GM19240 (cell line): ENCODE results near the gene HAGH.
"Not testable (repeated sequence)": the region's sequence is repeated elsewhere in the genome, so short reads cannot be mapped to it uniquely, and the experiment has no call there.

Experiments
- DNase-seq: peaks from one replicate; pipeline ENCODE4 v3.0.0; 2011; ENCODE audit warnings: low spot score; ENCODE audit not compliant: insufficient read length

The HAGH gene

GRCh38 chr16:1810536-1810935 is 16.1 kb downstream of the HAGH start:
- DNase-seq: no peak

GRCh38 chr16:1810106-1810505 is 16.5 kb downstream of the HAGH start:
- no peak for DNase-seq

GRCh38 chr16:1809281-1809801 is 17.3 kb downstream of the HAGH start:
- no peak for DNase-seq

- DNase-seq: no peak
Measured at GRCh38 chr16:1808691-1809090, 17.9 kb downstream of the HAGH start.

- DNase-seq: no peak
Measured at GRCh38 chr16:1807626-1808025, 19.0 kb downstream of the HAGH start.

- no peak for DNase-seq
Measured at GRCh38 chr16:1800701-1801100, 25.9 kb downstream of the HAGH start.

GRCh38 chr16:1799263-1799662 is 27.4 kb downstream of the HAGH start:
- not testable (repeated sequence) for DNase-seq

GRCh38 chr16:1794908-1795666 is 31.5 kb downstream of the HAGH start:
- no peak for DNase-seq

- DNase-seq: no peak
Measured at GRCh38 chr16:1794221-1794871, 32.3 kb downstream of the HAGH start.

GRCh38 chr16:1793578-1794220 is 32.9 kb downstream of the HAGH start, which contains the start of gene IGFALS:
Gene IGFALS (minus strand): TSS chr16:1793705. CDS start chr16:1793652, 53 bp downstream.
- no peak for DNase-seq

GRCh38 chr16:1792836-1793577 is 33.6 kb downstream of the HAGH start:
- DNase-seq: no peak

- no peak for DNase-seq
Measured at GRCh38 chr16:1791943-1792812, 34.4 kb downstream of the HAGH start.

GRCh38 chr16:1791256-1791942 is 35.2 kb downstream of the HAGH start:
- DNase-seq: no peak

GRCh38 chr16:1790611-1791255 is 35.9 kb downstream of the HAGH start:
- no peak for DNase-seq

GRCh38 chr16:1790261-1790610 is 36.4 kb downstream of the HAGH start:
- DNase-seq: no peak

- DNase-seq: no peak
Measured at GRCh38 chr16:1789643-1790045, 37.0 kb downstream of the HAGH start.

- DNase-seq: no peak
Measured at GRCh38 chr16:1788708-1789100, 37.9 kb downstream of the HAGH start.

GRCh38 chr16:1788095-1788707 is 38.4 kb downstream of the HAGH start:
- no peak for DNase-seq
